ENCODE data around the gene CHMP4A. TPM values are rescaled to one million over a fixed set of nuclear protein-coding genes. Genes with fewer than 3 reads are reported as not detected.

Gene CHMP4A
- total RNA-seq, 1 experiment from 2014 or later, result 32.7 TPM

DNA sequence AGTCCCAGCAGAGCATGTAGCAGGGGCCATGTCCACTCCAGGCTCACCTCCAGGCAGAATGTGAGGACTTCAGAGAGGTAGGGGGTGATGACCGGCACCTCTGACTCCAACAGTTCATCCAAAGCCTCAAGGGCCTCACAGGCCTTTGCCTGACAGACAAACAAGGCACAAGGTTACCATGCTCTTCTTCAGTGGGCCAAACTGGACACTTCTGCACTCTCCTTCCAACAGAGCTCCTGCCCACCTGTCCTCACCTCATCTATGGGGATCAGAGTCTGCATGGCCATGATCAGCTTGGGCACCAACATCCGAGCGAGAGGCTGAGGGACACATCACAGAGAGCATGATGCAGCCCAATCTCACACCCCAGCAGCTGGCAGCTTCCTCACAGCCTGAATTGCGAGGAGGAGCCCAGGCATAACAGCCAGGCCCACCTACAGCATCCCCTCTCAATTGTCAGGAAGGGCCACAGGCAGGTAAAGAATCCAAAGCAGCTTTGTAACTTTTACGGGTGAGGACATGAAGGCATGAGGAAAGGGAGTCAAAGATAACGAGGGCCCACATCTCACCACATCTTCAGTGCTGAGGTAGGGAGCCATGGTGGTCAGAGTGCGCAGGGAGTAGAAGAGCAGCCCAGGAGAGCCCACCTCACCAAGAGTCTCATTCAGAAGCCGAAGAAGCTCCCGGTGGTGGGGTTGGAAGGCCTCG lies 26.3 kb downstream of the CHMP4A start (continued):
- TF ChIP-seq ZNF425 (CRISPR knock-in tag; conservative IDR thresholded peaks at IDR 0.05) (no peak), SP1 (CRISPR knock-in tag; conservative IDR thresholded peaks at IDR 0.05) (no peak), MXD4 (CRISPR knock-in tag; IDR thresholded peaks at IDR 0.05; ENCODE audit: borderline replicate concordance) (no peak)

DNA sequence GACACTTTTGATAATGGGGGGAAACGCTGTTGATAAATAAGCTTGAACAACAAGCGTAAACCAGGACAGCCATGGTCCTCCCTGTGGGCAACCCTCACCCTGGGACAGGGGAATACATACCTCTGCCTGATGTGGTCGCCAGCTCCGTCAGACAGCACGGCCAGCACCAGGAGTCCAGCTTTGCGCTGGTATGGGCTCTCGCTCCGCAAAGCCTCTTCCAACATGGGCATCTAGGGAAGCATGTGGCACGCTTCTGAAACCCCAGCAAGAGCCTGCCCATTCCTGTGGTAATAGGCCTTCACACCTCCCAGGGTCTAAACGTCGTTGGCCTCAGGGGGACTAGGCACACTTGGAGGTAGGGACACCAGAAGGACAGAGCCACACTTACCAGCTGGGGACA lies 27.5 kb downstream of the CHMP4A start:
- ChIA-PET POLR2A (no interaction called here), CTCF (interaction anchor here (0.9 kb wide), 1 partner anchor 25 kb away, joined by 3 read pairs; the partner anchor contains the start of gene IRF9)
- TF ChIP-seq HMGA2 (CRISPR knock-in tag; IDR thresholded peaks at IDR 0.05) (no peak), CREB1 (CRISPR knock-in tag; IDR thresholded peaks at IDR 0.05) (no peak), PRRX2 (CRISPR knock-in tag; IDR thresholded peaks at IDR 0.05) (no peak)
- TF ChIP-seq, protein P1, sequence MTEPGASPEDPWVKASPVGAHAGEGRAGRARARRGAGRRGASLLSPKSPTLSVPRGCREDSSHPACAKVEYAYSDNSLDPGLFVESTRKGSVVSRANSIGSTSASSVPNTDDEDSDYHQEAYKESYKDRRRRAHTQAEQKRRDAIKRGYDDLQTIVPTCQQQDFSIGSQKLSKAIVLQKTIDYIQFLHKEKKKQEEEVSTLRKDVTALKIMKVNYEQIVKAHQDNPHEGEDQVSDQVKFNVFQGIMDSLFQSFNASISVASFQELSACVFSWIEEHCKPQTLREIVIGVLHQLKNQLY (CRISPR knock-in tag; IDR thresholded peaks at IDR 0.05), result no peak
- TF ChIP-seq, protein P2, sequence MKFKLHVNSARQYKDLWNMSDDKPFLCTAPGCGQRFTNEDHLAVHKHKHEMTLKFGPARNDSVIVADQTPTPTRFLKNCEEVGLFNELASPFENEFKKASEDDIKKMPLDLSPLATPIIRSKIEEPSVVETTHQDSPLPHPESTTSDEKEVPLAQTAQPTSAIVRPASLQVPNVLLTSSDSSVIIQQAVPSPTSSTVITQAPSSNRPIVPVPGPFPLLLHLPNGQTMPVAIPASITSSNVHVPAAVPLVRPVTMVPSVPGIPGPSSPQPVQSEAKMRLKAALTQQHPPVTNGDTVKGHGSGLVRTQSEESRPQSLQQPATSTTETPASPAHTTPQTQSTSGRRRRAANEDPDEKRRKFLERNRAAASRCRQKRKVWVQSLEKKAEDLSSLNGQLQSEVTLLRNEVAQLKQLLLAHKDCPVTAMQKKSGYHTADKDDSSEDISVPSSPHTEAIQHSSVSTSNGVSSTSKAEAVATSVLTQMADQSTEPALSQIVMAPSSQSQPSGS (CRISPR knock-in tag; IDR thresholded peaks at IDR 0.05; ENCODE audit: borderline replicate concordance, low read depth), result no peak
- DNase-seq (ENCODE audit: low spot score) (no peak), ATAC-seq (no peak)
- no peaks in the 10 kb centered on the region for H3K9me3 Mint-ChIP-seq
- no peaks in the 10 kb centered on the region for H3K27me3 Mint-ChIP-seq (ENCODE audit: low read depth)
- peaks cover 16% of the 10 kb centered on the region for H3K4me1 Mint-ChIP-seq
- H3K27ac Mint-ChIP-seq, result no peak overlapping the region
- no peak overlapping the region for H3K4me3 Mint-ChIP-seq
- peaks cover 34% of the 10 kb centered on the region for H3K36me3 Mint-ChIP-seq

DNA sequence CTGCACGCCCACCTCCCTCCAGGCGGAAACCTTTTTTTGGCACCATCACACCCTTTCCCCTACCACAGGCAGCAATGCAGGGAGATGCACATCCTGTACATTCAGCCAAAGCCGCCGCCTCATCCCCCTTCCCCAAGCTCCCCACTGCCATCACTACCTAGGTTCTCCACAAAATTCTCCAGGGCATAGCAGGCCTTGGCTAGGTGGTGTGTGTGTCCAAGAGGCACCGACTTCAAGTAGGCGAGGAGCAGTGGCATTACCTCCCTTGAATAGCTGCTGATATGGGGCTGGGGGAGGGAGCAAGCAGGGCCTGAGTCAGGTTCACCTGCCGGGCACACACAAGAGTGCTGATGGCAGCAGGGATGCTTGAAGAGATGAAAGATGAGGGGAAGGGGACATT lies 28.3 kb downstream of the CHMP4A start:
- H3K9me3 Mint-ChIP-seq, result no peaks in the 10 kb centered on the region
- POLR2A ChIA-PET, result no interaction called here

More for the DNA sequence above, 28.3 kb downstream of the CHMP4A start:
- CTCF ChIA-PET, result interaction anchor here (1.2 kb wide), 1 partner anchor 31 kb away, joined by 3 read pairs; the partner anchor contains the start of gene MDP1
- Mint-ChIP-seq H3K4me1 (peaks cover 16% of the 10 kb centered on the region), H3K27me3 (ENCODE audit: low read depth) (no peaks in the 10 kb centered on the region), H3K4me3 (no peak overlapping the region), H3K27ac (no peak overlapping the region), H3K36me3 (peaks cover 37% of the 10 kb centered on the region)
- no peak for DNase-seq (ENCODE audit: low spot score)
- no peak for TF ChIP-seq ZNF423 (CRISPR knock-in tag; IDR thresholded peaks at IDR 0.05)
- TF ChIP-seq, protein P3, sequence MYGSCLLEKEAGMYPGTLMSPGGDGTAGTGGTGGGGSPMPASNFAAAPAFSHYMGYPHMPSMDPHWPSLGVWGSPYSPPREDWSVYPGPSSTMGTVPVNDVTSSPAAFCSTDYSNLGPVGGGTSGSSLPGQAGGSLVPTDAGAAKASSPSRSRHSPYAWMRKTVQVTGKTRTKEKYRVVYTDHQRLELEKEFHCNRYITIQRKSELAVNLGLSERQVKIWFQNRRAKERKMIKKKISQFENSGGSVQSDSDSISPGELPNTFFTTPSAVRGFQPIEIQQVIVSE (CRISPR knock-in tag; IDR thresholded peaks at IDR 0.05; ENCODE audit: borderline replicate concordance), result no peak
- no peak for TF ChIP-seq TEAD1 (CRISPR knock-in tag; IDR thresholded peaks at IDR 0.05)
- TF ChIP-seq ELF4 (CRISPR knock-in tag; IDR thresholded peaks at IDR 0.05; ENCODE audit: low read depth), result no peak
- TF ChIP-seq, protein P1 (CRISPR knock-in tag; IDR thresholded peaks at IDR 0.05), result no peak
- no peak for TF ChIP-seq IRF1 (CRISPR knock-in tag; IDR thresholded peaks at IDR 0.05)
- ATAC-seq, result no peak
